WTC11 (cell line): ENCODE data around the gene DUSP3. TPM values are rescaled to one million over a fixed set of nuclear protein-coding genes. Genes with fewer than 3 reads are reported as not detected.

Experiments used
- ATAC-seq: fragments of 200-7000 bp; cut with Tn5 transposase; 2 replicates; pipeline ENCODE4 v1.10.0; 2021; ENCODE audit warnings: mild to moderate bottlenecking, moderate library complexity
- CTCF ChIA-PET: fragments of 300-600 bp; sonication (Branson Sonifier 250); formaldehyde crosslinking; loops from one replicate; lab custom pipeline; 2021; ENCODE audit warnings: antibody characterized with exemption; lab: Charles Lee
- POLR2A ChIA-PET: fragments of 350-600 bp; sonication (Branson Sonifier 250); formaldehyde crosslinking; loops from one replicate; lab custom pipeline; 2021; ENCODE audit warnings: antibody characterized with exemption; lab: Charles Lee
- DNase-seq: peaks from one replicate; pipeline ENCODE4 v3.0.0; 2021; ENCODE audit warnings: low spot score
- H3K27ac Mint-ChIP-seq: 2 replicates; pipeline ENCODE4 v1.8.0; 2021; ENCODE audit warnings: mixed read lengths
- H3K27me3 Mint-ChIP-seq: 2 replicates; pipeline ENCODE4 v1.8.0; 2021; ENCODE audit warnings: low read depth, mild to moderate bottlenecking, moderate library complexity, mixed read lengths
- H3K36me3 Mint-ChIP-seq: 2 replicates; pipeline ENCODE4 v1.8.0; 2021; ENCODE audit warnings: mixed read lengths
- H3K4me1 Mint-ChIP-seq: 2 replicates; pipeline ENCODE4 v1.8.0; 2022; ENCODE audit warnings: mixed read lengths
- H3K4me3 Mint-ChIP-seq: 2 replicates; pipeline ENCODE4 v1.8.0; 2021; ENCODE audit warnings: mild to moderate bottlenecking, moderate library complexity, mixed read lengths
- H3K9me3 Mint-ChIP-seq: 2 replicates; pipeline ENCODE4 v1.8.0; 2021; ENCODE audit warnings: mixed read lengths
- ATF1 ChIP-seq: sonication (generic); formaldehyde crosslinking; IDR thresholded peaks from 2 replicates; pipeline ENCODE4 v1.8.1; 2023; ENCODE audit warnings: mild to moderate bottlenecking, moderate library complexity, missing genetic modification reagents
- CBFB ChIP-seq: sonication (generic); formaldehyde crosslinking; IDR thresholded peaks from 2 replicates; pipeline ENCODE4 v1.8.1; 2022; ENCODE audit warnings: mild to moderate bottlenecking, low read depth, missing genetic modification reagents
- CREB1 ChIP-seq: sonication (generic); formaldehyde crosslinking; IDR thresholded peaks from 2 replicates; pipeline ENCODE4 v1.8.0; 2023; ENCODE audit warnings: mild to moderate bottlenecking, missing genetic modification reagents
- GABPB1 ChIP-seq: sonication (generic); formaldehyde crosslinking; IDR thresholded peaks from 2 replicates; pipeline ENCODE4 v1.8.1; 2023; ENCODE audit warnings: mild to moderate bottlenecking, missing genetic modification reagents
- HMGA2 ChIP-seq: fragments of 250-450 bp; sonication (Bioruptor Pico); IDR thresholded peaks from 2 replicates; pipeline ENCODE4 v1.4.0; 2021; ENCODE audit warnings: mild to moderate bottlenecking, moderate library complexity
- IRF2 ChIP-seq: sonication (generic); formaldehyde crosslinking; IDR thresholded peaks from 2 replicates; pipeline ENCODE4 v1.8.0; 2022; ENCODE audit warnings: low read depth, missing genetic modification reagents, borderline replicate concordance
- NFYB ChIP-seq: sonication (generic); formaldehyde crosslinking; conservative IDR thresholded peaks from 2 replicates; pipeline ENCODE4 v1.8.0; 2022; ENCODE audit warnings: low read depth, missing genetic modification reagents
- NR3C1 ChIP-seq: sonication (generic); formaldehyde crosslinking; conservative IDR thresholded peaks from 2 replicates; pipeline ENCODE4 v1.8.1; 2023; ENCODE audit warnings: low read depth, mild to moderate bottlenecking, missing genetic modification reagents
- TEAD1 ChIP-seq: sonication (generic); formaldehyde crosslinking; IDR thresholded peaks from 2 replicates; pipeline ENCODE4 v1.8.0; 2022; ENCODE audit warnings: mild to moderate bottlenecking, missing genetic modification reagents
- TEAD4 ChIP-seq: sonication (generic); formaldehyde crosslinking; IDR thresholded peaks from 2 replicates; pipeline ENCODE4 v1.8.0; 2022; ENCODE audit warnings: mild to moderate bottlenecking, missing genetic modification reagents
- ZBTB21 ChIP-seq: sonication (generic); formaldehyde crosslinking; IDR thresholded peaks from 2 replicates; pipeline ENCODE4 v1.8.1; 2023; ENCODE audit warnings: mild to moderate bottlenecking, missing genetic modification reagents, borderline replicate concordance
- ZNF121 ChIP-seq: sonication (generic); formaldehyde crosslinking; IDR thresholded peaks from 2 replicates; pipeline ENCODE4 v1.8.0; 2023; ENCODE audit warnings: missing genetic modification reagents
- ZNF263 ChIP-seq: sonication (generic); formaldehyde crosslinking; IDR thresholded peaks from 2 replicates; pipeline ENCODE4 v1.8.1; 2022; ENCODE audit warnings: low read depth, mild to moderate bottlenecking, moderate library complexity, missing genetic modification reagents
- total RNA-seq: library from RNA; stranded (reverse); gene quantifications from 3 replicates; pipeline ENCODE4 v1.2.3, GENCODE V29; 2021
- TF ChIP-seq, protein P1 (sequence below): sonication (generic); formaldehyde crosslinking; IDR thresholded peaks from 2 replicates; pipeline ENCODE4 v1.8.0; 2022; ENCODE audit warnings: mild to moderate bottlenecking, missing genetic modification reagents
- TF ChIP-seq, protein P2 (sequence below): fragments of 250-450 bp; sonication (Bioruptor Pico); IDR thresholded peaks from 2 replicates; pipeline ENCODE4 v1.9.0; 2021; ENCODE audit warnings: moderate library complexity, mild to moderate bottlenecking, inconsistent platforms, borderline replicate concordance
- TF ChIP-seq, protein P3 (sequence below): sonication (generic); formaldehyde crosslinking; IDR thresholded peaks from 2 replicates; pipeline ENCODE4 v1.8.0; 2023; ENCODE audit warnings: missing genetic modification reagents, mild to moderate bottlenecking, borderline replicate concordance
- TF ChIP-seq, protein P4 (sequence below): sonication (generic); formaldehyde crosslinking; IDR thresholded peaks from 2 replicates; pipeline ENCODE4 v1.8.0; 2023; ENCODE audit warnings: missing genetic modification reagents
- TF ChIP-seq, protein P5 (sequence below): sonication (generic); formaldehyde crosslinking; IDR thresholded peaks from 2 replicates; pipeline ENCODE4 v1.8.1; 2022; ENCODE audit warnings: low read depth, mild to moderate bottlenecking, moderate library complexity, missing genetic modification reagents, borderline replicate concordance
- TF ChIP-seq, protein P6 (sequence below): sonication (generic); formaldehyde crosslinking; IDR thresholded peaks from 2 replicates; pipeline ENCODE4 v1.8.1; 2023; ENCODE audit warnings: mild to moderate bottlenecking, missing genetic modification reagents

The DUSP3 gene
- total RNA-seq, 1 experiment from 2014 or later, result 31.5 TPM

DNA sequence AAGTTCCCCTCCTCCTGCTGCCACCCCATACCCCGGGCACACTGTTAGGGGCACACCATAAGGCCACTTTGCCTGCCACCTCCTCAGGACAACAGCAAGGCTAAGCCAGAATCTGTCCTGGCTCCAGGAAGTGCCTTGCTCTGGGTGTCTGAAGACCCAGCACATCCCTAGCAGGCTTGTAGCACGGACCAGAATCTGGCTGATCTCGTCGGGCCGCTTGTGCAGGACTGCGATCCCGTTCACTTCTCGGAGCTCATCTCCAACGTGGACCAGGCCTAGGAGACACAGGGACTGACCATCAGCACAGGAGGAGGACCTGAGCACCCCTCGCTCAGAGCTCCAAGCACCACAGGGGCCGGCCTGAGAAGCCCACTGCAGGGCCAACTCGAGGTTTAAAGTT lies 46.8 kb upstream of the DUSP3 start:
- H3K4me3 Mint-ChIP-seq, result no peak overlapping the region
- ATAC-seq (no peak), DNase-seq (no peak)
- H3K36me3 Mint-ChIP-seq, result peaks cover 13% of the 10 kb centered on the region; the same call in 1 of the 2 replicates
- TF ChIP-seq GABPB1 (CRISPR knock-in tag), result no peak
- TF ChIP-seq, protein P1, sequence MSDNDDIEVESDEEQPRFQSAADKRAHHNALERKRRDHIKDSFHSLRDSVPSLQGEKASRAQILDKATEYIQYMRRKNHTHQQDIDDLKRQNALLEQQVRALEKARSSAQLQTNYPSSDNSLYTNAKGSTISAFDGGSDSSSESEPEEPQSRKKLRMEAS (CRISPR knock-in tag), result no peak
- TF ChIP-seq ZNF263, result no peak
- no peak for TF ChIP-seq NFYB (CRISPR knock-in tag)
- no peak for TF ChIP-seq ZBTB21 (CRISPR knock-in tag)
- TF ChIP-seq NR3C1, result no peak
- no peak for TF ChIP-seq ATF1 (CRISPR knock-in tag)
- TF ChIP-seq, protein P2, sequence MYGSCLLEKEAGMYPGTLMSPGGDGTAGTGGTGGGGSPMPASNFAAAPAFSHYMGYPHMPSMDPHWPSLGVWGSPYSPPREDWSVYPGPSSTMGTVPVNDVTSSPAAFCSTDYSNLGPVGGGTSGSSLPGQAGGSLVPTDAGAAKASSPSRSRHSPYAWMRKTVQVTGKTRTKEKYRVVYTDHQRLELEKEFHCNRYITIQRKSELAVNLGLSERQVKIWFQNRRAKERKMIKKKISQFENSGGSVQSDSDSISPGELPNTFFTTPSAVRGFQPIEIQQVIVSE (CRISPR knock-in tag), result no peak
- TF ChIP-seq, protein P3, sequence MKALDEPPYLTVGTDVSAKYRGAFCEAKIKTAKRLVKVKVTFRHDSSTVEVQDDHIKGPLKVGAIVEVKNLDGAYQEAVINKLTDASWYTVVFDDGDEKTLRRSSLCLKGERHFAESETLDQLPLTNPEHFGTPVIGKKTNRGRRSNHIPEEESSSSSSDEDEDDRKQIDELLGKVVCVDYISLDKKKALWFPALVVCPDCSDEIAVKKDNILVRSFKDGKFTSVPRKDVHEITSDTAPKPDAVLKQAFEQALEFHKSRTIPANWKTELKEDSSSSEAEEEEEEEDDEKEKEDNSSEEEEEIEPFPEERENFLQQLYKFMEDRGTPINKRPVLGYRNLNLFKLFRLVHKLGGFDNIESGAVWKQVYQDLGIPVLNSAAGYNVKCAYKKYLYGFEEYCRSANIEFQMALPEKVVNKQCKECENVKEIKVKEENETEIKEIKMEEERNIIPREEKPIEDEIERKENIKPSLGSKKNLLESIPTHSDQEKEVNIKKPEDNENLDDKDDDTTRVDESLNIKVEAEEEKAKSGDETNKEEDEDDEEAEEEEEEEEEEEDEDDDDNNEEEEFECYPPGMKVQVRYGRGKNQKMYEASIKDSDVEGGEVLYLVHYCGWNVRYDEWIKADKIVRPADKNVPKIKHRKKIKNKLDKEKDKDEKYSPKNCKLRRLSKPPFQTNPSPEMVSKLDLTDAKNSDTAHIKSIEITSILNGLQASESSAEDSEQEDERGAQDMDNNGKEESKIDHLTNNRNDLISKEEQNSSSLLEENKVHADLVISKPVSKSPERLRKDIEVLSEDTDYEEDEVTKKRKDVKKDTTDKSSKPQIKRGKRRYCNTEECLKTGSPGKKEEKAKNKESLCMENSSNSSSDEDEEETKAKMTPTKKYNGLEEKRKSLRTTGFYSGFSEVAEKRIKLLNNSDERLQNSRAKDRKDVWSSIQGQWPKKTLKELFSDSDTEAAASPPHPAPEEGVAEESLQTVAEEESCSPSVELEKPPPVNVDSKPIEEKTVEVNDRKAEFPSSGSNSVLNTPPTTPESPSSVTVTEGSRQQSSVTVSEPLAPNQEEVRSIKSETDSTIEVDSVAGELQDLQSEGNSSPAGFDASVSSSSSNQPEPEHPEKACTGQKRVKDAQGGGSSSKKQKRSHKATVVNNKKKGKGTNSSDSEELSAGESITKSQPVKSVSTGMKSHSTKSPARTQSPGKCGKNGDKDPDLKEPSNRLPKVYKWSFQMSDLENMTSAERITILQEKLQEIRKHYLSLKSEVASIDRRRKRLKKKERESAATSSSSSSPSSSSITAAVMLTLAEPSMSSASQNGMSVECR, result no peak
- TF ChIP-seq, protein P4, sequence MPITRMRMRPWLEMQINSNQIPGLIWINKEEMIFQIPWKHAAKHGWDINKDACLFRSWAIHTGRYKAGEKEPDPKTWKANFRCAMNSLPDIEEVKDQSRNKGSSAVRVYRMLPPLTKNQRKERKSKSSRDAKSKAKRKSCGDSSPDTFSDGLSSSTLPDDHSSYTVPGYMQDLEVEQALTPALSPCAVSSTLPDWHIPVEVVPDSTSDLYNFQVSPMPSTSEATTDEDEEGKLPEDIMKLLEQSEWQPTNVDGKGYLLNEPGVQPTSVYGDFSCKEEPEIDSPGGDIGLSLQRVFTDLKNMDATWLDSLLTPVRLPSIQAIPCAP (CRISPR knock-in tag), result no peak
- TF ChIP-seq HMGA2 (CRISPR knock-in tag), result no peak
- TF ChIP-seq TEAD1, result no peak
- TF ChIP-seq CBFB (CRISPR knock-in tag), result no peak
- TF ChIP-seq IRF2, result no peak
- TF ChIP-seq, protein P5, sequence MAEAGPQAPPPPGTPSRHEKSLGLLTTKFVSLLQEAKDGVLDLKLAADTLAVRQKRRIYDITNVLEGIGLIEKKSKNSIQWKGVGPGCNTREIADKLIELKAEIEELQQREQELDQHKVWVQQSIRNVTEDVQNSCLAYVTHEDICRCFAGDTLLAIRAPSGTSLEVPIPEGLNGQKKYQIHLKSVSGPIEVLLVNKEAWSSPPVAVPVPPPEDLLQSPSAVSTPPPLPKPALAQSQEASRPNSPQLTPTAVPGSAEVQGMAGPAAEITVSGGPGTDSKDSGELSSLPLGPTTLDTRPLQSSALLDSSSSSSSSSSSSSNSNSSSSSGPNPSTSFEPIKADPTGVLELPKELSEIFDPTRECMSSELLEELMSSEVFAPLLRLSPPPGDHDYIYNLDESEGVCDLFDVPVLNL (CRISPR knock-in tag), result no peak
- TF ChIP-seq, protein P6, sequence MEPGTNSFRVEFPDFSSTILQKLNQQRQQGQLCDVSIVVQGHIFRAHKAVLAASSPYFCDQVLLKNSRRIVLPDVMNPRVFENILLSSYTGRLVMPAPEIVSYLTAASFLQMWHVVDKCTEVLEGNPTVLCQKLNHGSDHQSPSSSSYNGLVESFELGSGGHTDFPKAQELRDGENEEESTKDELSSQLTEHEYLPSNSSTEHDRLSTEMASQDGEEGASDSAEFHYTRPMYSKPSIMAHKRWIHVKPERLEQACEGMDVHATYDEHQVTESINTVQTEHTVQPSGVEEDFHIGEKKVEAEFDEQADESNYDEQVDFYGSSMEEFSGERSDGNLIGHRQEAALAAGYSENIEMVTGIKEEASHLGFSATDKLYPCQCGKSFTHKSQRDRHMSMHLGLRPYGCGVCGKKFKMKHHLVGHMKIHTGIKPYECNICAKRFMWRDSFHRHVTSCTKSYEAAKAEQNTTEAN (CRISPR knock-in tag), result no peak
- no peak for TF ChIP-seq ZNF121 (CRISPR knock-in tag)
- TF ChIP-seq TEAD4 (CRISPR knock-in tag), result no peak
- TF ChIP-seq CREB1 (CRISPR knock-in tag), result no peak
- no peak overlapping the region for H3K27ac Mint-ChIP-seq
- H3K27me3 Mint-ChIP-seq, result no peaks in the 10 kb centered on the region
- CTCF ChIA-PET, result interaction anchor here (1.5 to 1.8 kb wide), 2 partner anchors 9 to 21 kb away, joined by 4 to 12 read pairs; partner anchors contain the start of gene CD300LG
- H3K9me3 Mint-ChIP-seq, result no peaks in the 10 kb centered on the region
- POLR2A ChIA-PET, result no interaction called here
- H3K4me1 Mint-ChIP-seq, result peaks cover 3% of the 10 kb centered on the region
